ENCODE measurements around the gene KLK7.

KLK7 gene

DNA sequence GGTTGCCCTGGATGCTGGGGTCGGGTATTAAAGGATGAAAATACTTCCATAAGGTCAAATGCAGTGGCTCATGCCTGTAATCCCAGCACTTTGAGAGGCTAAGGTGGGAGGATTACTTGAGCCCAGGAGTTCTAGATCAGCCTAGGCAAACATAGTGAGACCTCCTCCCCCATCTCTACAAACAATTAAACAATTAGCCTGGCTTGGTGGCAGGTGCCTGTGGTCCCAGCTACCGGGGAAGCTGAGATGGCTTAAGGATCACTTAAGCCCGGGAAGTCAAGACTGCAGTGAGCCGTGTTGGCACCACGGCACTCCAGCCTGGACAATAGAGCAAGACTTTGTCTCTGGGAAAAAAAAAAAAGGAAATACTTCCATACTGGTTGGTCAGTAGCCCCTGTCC is 41.2 kb upstream of the KLK7 start:
- no peak overlapping the region for H3K4me3 ChIP-seq (ENCODE audit: low read depth in 1 of 2, low read length in 1 of 2)

DNA sequence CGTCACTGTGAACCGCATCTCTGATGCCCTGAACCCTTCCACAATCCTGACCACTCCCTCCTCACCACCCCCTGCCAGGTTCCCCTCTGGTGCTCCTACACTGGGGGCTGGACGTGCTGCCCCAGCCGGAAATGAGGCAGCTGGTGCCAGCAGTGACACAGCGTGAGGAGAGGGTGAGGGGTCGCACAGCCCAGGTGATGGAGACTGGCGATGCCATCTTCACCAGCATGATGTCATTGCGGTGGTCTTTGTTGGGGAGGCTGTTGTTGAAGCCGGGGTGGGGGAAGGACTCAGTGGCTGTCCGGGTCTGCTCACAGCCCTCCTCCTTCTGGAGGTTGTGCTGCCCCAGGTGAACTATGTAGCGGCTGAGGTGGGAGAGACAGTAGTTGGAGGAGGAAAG is 40.2 kb upstream of the KLK7 start:
- no peak overlapping the region for H3K27ac ChIP-seq
- H3K36me3 ChIP-seq = no peaks in the 10 kb centered on the region
- no peaks in the 10 kb centered on the region for H3K9me3 ChIP-seq
- TF ChIP-seq, protein P1, sequence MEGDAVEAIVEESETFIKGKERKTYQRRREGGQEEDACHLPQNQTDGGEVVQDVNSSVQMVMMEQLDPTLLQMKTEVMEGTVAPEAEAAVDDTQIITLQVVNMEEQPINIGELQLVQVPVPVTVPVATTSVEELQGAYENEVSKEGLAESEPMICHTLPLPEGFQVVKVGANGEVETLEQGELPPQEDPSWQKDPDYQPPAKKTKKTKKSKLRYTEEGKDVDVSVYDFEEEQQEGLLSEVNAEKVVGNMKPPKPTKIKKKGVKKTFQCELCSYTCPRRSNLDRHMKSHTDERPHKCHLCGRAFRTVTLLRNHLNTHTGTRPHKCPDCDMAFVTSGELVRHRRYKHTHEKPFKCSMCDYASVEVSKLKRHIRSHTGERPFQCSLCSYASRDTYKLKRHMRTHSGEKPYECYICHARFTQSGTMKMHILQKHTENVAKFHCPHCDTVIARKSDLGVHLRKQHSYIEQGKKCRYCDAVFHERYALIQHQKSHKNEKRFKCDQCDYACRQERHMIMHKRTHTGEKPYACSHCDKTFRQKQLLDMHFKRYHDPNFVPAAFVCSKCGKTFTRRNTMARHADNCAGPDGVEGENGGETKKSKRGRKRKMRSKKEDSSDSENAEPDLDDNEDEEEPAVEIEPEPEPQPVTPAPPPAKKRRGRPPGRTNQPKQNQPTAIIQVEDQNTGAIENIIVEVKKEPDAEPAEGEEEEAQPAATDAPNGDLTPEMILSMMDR (IDR thresholded peaks at IDR 0.05) = no peak
- peaks cover 0 to 4% of the 10 kb centered on the region in 2 experiments for H3K4me1 ChIP-seq (ENCODE audit: control insufficient read depth in 1 of 2, insufficient read depth in 1 of 2, low read depth in 1 of 2, low read length in 1 of 2)
- H3K27me3 ChIP-seq = peaks cover 97% of the 10 kb centered on the region
- no peak overlapping the region for H3K4me3 ChIP-seq (ENCODE audit: low read depth in 1 of 2, low read length in 1 of 2)

More for the DNA sequence above, 41.2 kb upstream of the KLK7 start:
- TF ChIP-seq, protein P1 (IDR thresholded peaks at IDR 0.05) = no peak
- Histone ChIP-seq H3K4me1 (ENCODE audit: control insufficient read depth in 1 of 2, insufficient read depth in 1 of 2, low read depth in 1 of 2, low read length in 1 of 2) (no peaks in the 10 kb centered on the region), H3K36me3 (no peaks in the 10 kb centered on the region), H3K27me3 (peaks cover 87% of the 10 kb centered on the region), H3K9me3 (no peaks in the 10 kb centered on the region), H3K27ac (no peak overlapping the region)

DNA sequence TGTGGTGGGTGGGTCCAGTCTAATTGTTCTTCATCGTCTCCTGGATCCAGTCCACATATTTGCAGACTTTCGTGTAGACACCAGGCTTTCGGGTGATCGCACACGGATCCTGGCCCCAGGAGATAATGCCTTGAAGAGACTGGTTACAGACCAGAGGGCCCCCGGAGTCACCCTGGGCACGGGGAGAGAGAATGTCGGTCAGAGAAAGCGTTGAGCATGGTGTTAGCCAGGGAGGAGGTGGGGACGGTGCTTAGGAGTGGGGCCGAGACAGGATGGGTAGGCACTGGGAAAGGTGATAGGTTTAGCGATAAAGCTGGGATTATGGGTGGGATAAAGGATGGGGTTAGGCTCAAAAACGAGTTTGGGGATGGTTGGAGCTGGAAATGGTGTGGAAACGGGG is 38.8 kb upstream of the KLK7 start:
- Histone ChIP-seq H3K36me3 (no peaks in the 10 kb centered on the region), H3K4me1 (ENCODE audit: control insufficient read depth in 1 of 2, insufficient read depth in 1 of 2, low read depth in 1 of 2, low read length in 1 of 2) (peaks cover 0 to 10% of the 10 kb centered on the region in 2 experiments), H3K9me3 (no peaks in the 10 kb centered on the region), H3K27ac (no peak overlapping the region), H3K27me3 (peaks cover 100% of the 10 kb centered on the region), H3K4me3 (ENCODE audit: low read depth in 1 of 2, low read length in 1 of 2) (no peak overlapping the region)
- TF ChIP-seq, protein P1 (IDR thresholded peaks at IDR 0.05) = no peak

DNA sequence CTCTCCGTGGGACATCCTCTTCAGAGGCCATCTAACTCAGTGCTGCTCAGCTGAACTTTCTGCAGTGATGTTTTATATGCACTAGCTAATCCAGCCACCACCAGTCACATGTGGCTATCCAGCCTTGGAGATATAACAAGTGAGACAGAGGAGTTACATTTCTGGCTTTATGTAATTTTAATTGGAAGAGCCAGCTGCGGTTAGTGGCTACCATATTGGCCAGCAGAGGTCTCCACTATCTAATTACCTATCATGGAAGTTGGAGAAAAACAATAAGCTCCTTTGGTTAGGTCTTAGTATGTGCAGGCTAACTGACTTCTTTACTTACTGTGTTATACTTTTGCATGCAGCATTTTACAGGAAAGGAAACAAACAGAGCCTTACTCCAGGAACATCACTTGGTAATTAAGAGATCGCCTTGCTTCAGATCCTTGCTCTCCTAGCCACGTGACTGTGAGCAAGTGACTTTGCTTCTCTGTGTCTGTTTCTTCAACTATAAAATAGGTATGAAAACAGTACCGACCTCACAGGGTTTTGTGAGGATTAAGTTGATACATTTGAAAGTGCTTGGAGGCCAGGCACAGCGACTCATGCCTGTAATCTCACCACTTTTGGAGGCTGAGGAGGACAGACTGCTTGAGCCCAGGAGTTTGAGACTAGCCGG is 37.4 kb upstream of the KLK7 start:
- peaks cover 100% of the 10 kb centered on the region for H3K27me3 ChIP-seq
- H3K9me3 ChIP-seq = no peaks in the 10 kb centered on the region
- H3K4me1 ChIP-seq (ENCODE audit: control insufficient read depth in 1 of 2, insufficient read depth in 1 of 2, low read depth in 1 of 2, low read length in 1 of 2) = peaks cover 0 to 10% of the 10 kb centered on the region in 2 experiments
- TF ChIP-seq, protein P1 (IDR thresholded peaks at IDR 0.05) = no peak
- H3K36me3 ChIP-seq = no peaks in the 10 kb centered on the region
- no peak overlapping the region for H3K4me3 ChIP-seq (ENCODE audit: low read depth in 1 of 2, low read length in 1 of 2)
- H3K27ac ChIP-seq = no peak overlapping the region

DNA sequence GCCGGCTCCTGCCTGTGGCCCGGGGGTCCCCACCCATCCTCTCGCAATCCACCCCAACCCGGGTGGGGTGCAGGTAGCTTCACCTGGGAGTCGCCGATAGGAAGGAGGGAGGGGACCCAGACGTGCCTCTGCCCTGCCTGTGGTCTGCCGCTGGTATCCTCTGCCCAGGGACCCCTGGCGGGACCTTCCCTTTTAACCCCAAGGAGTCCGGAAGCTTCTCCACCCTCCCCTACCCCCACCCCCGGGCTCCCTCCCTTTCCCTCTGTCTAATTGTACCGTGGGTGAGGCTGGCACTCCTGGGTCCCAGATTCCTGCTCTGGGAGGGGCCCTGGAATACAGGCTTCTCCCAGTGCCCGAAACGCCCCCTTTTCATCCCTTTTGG is 35.8 kb upstream of the KLK7 start, which contains the start of gene KLK10:
Gene KLK10, minus strand, starts transcription at position 166 of the 382 bp plus-strand sequence. CDS start 579 bp downstream, outside the sequence.
- peaks cover 0 to 10% of the 10 kb centered on the region in 2 experiments for H3K4me1 ChIP-seq (ENCODE audit: control insufficient read depth in 1 of 2, insufficient read depth in 1 of 2, low read depth in 1 of 2, low read length in 1 of 2)
- no peaks in the 10 kb centered on the region for H3K9me3 ChIP-seq
- H3K4me3 ChIP-seq (ENCODE audit: low read depth in 1 of 2, low read length in 1 of 2) = peak within 1 kb of the TSS in 1 of 2 experiments; percentile 53
- no peak within 1 kb of the TSS for H3K27ac ChIP-seq
- H3K27me3 ChIP-seq = peaks cover 100% of the 10 kb centered on the region
- TF ChIP-seq, protein P1 (IDR thresholded peaks at IDR 0.05) = no peak
- no peaks in the 10 kb centered on the region for H3K36me3 ChIP-seq
